PFSK-1 (cell line): ENCODE data around the gene C8G.

Source experiments
- FOXP2 ChIP-seq: optimal IDR thresholded peaks from 2 replicates; pipeline ENCODE3; 2011; ENCODE audit warnings: borderline replicate concordance, control low read depth, inconsistent platforms; ENCODE audit not compliant: insufficient read depth; ENCODE audit errors: extremely low read length, extremely low read depth
- POLR2AphosphoS5 ChIP-seq: IDR thresholded peaks from 2 replicates; pipeline ENCODE4 v1.6.1; 2012; ENCODE audit warnings: low read depth, mild to moderate bottlenecking, control low read depth, low read length, moderate library complexity
- REST ChIP-seq, 2 experiments: IDR thresholded peaks; 2 replicates each; pipeline versions ENCODE4 v1.6.1 to v1.8.0; 2011 to 2012; ENCODE audit warnings: low read depth in 2 of 2, low read length in 2 of 2, control low read depth in 1 of 2, inconsistent platforms in 1 of 2, mild to moderate bottlenecking in 1 of 2, moderate library complexity in 1 of 2; ENCODE audit not compliant: insufficient read depth in 1 of 2
- SIN3A ChIP-seq: IDR thresholded peaks from 2 replicates; pipeline ENCODE4 v1.6.1; 2012; ENCODE audit warnings: mild to moderate bottlenecking, low read length, moderate library complexity, borderline replicate concordance; ENCODE audit not compliant: insufficient read depth
- TAF1 ChIP-seq: IDR thresholded peaks from 2 replicates; pipeline ENCODE4 v1.6.1; 2012; ENCODE audit warnings: low read length, control low read depth, borderline replicate concordance; ENCODE audit not compliant: insufficient read depth

The C8G gene

GRCh38 chr9:136995772-136996311, 50.8 kb downstream of the C8G start:
- TF ChIP-seq SIN3A (no peak), POLR2AphosphoS5 (no peak), TAF1 (no peak), REST (IDR thresholded peaks at IDR 0.05; ENCODE audit: insufficient read depth in 1 of 2, low read depth in 2 of 2, low read length in 2 of 2) (no peak), FOXP2 (no peak)
